Liver (tissue), 9 donors: ENCODE measurements around the gene IARS1. TPM values are rescaled to one million over a fixed set of nuclear protein-coding genes. Genes with fewer than 3 reads are reported as not detected.
A peak's percentile ranks its signal among the peaks of the same experiment; 100 is the strongest.

ENCODE experiments used
- DNase-seq: peaks from one replicate; pipeline ENCODE4 v3.0.0-alpha.2; 2017; ENCODE audit warnings: low spot score
- H3K27ac ChIP-seq, 2 donors: one replicate each; pipeline ENCODE4 v1.7.0; 2013; ENCODE audit warnings: inconsistent platforms in 2 of 2, low read length in 2 of 2, control low read depth in 1 of 2, low read depth in 1 of 2, mild to moderate bottlenecking in 1 of 2
- H3K27me3 ChIP-seq, 4 donors: one replicate each; pipeline versions ENCODE4 v1.6.1 to v1.7.0; 2013; ENCODE audit warnings: low read length in 3 of 4, inconsistent platforms in 1 of 4, mild to moderate bottlenecking in 1 of 4, moderate library complexity in 1 of 4; ENCODE audit not compliant: control insufficient read depth in 4 of 4, insufficient read depth in 4 of 4
- H3K36me3 ChIP-seq, 4 donors: one replicate each; pipeline versions ENCODE4 v1.6.1 to v1.7.0; 2013; ENCODE audit warnings: low read length in 3 of 4, mild to moderate bottlenecking in 3 of 4, low read depth in 1 of 4, moderate library complexity in 1 of 4; ENCODE audit not compliant: control insufficient read depth in 4 of 4, insufficient read depth in 3 of 4
- H3K4me1 ChIP-seq, 4 donors: one replicate each; pipeline versions ENCODE4 v1.6.1 to v1.7.0; 2013; ENCODE audit warnings: low read length in 3 of 4, mild to moderate bottlenecking in 3 of 4, moderate library complexity in 1 of 4; ENCODE audit not compliant: control insufficient read depth in 4 of 4, insufficient read depth in 4 of 4
- H3K4me3 ChIP-seq, 3 donors: one replicate each; pipeline versions ENCODE4 v1.6.1 to v1.7.0; 2013; ENCODE audit warnings: low read length in 3 of 3, control low read depth in 1 of 3, low read depth in 1 of 3, mild to moderate bottlenecking in 1 of 3
- H3K9ac ChIP-seq, 2 donors: one replicate each; pipeline ENCODE4 v1.7.0; 2013; ENCODE audit warnings: low read length in 2 of 2, mild to moderate bottlenecking in 2 of 2, moderate library complexity in 2 of 2, control low read depth in 1 of 2, low read depth in 1 of 2
- H3K9me3 ChIP-seq, 4 donors: one replicate each; pipeline versions ENCODE4 v1.6.1 to v1.7.0; 2013; ENCODE audit warnings: low read length in 3 of 4; ENCODE audit not compliant: control insufficient read depth in 4 of 4
- EGR1 ChIP-seq, 2 donors: IDR thresholded peaks; 2 replicates each; pipeline ENCODE4 v1.6.1; 2016 to 2018; ENCODE audit warnings: antibody characterized with exemption in 2 of 2, low read depth in 2 of 2
- FOXA1 ChIP-seq: IDR thresholded peaks from 2 replicates; pipeline ENCODE4 v1.6.1; 2016; ENCODE audit warnings: antibody characterized with exemption
- FOXA2 ChIP-seq: IDR thresholded peaks from 2 replicates; pipeline ENCODE4 v1.6.1; 2016; ENCODE audit warnings: antibody characterized with exemption
- GABPA ChIP-seq, 2 donors: IDR thresholded peaks in 1 of 2; conservative IDR thresholded peaks in 1 of 2; 2 replicates each; pipeline ENCODE4 v1.6.1; 2016; ENCODE audit warnings: antibody characterized with exemption in 2 of 2, mild to moderate bottlenecking in 1 of 2, moderate library complexity in 1 of 2
- HNF4A ChIP-seq, 2 donors: conservative IDR thresholded peaks; 2 replicates each; pipeline ENCODE4 v1.6.1; 2016; ENCODE audit warnings: antibody characterized with exemption in 2 of 2, mild to moderate bottlenecking in 2 of 2
- HNF4G ChIP-seq: IDR thresholded peaks from 2 replicates; pipeline ENCODE4 v1.6.1; 2016; ENCODE audit warnings: antibody characterized with exemption
- JUND ChIP-seq, 2 donors: IDR thresholded peaks; 2 replicates each; pipeline ENCODE4 v1.6.1; 2016; ENCODE audit warnings: antibody characterized with exemption in 2 of 2
- NR2F2 ChIP-seq: IDR thresholded peaks from 2 replicates; pipeline ENCODE4 v1.6.1; 2016; ENCODE audit warnings: antibody characterized with exemption
- RAD21 ChIP-seq, 2 donors: IDR thresholded peaks; 2 replicates each; pipeline ENCODE4 v1.6.1; 2016; ENCODE audit warnings: antibody characterized with exemption in 2 of 2, mild to moderate bottlenecking in 2 of 2
- RXRA ChIP-seq, 2 donors: IDR thresholded peaks; 2 replicates each; pipeline ENCODE4 v1.6.1; 2017 to 2018; ENCODE audit warnings: antibody characterized with exemption in 2 of 2, mild to moderate bottlenecking in 1 of 2
- SP1 ChIP-seq: IDR thresholded peaks from 2 replicates; pipeline ENCODE4 v1.6.1; 2018; ENCODE audit warnings: antibody characterized with exemption, mild to moderate bottlenecking
- TAF1 ChIP-seq: conservative IDR thresholded peaks from 2 replicates; pipeline ENCODE4 v1.6.1; 2016; ENCODE audit warnings: antibody characterized with exemption, mild to moderate bottlenecking
- YY1 ChIP-seq: IDR thresholded peaks from 2 replicates; pipeline ENCODE4 v1.6.1; 2016; ENCODE audit warnings: antibody characterized with exemption, mild to moderate bottlenecking
- WGBS: extraction: QIAGEN DNeasy Blood & Tissue Kit; methylation state at CpG from one replicate; pipeline ENCODE4 v1.1.7; 2013; 5-methylcytosine and 5-hydroxymethylcytosine counted together
- polyA plus RNA-seq, 2 donors: library from polyadenylated mRNA; stranded (reverse) in 1 of 2; unstranded in 1 of 2; fragments of 200-250 nt in 1 of 2; fragments of >200 nt in 1 of 2; fragmentation: Nextera tagmentation in 1 of 2; extraction: Ambion mirVana in 1 of 2; gene quantifications; one replicate each; pipeline versions ENCODE4 v1.2.1 to v1.2.3, GENCODE V29; 2013 to 2015
- total RNA-seq, 2 donors: library from RNA; depleted of rRNA; stranded (reverse); fragments of >200 nt; gene quantifications; one replicate each; pipeline ENCODE4 v1.2.3, GENCODE V29; 2014
- TF ChIP-seq, protein P1 (sequence below): IDR thresholded peaks from 2 replicates; pipeline ENCODE4 v1.6.1; 2016; ENCODE audit warnings: antibody characterized with exemption
- TF ChIP-seq, protein P2 (sequence below): IDR thresholded peaks from 2 replicates; pipeline ENCODE4 v1.6.1; 2016; ENCODE audit warnings: antibody characterized with exemption, mild to moderate bottlenecking
- TF ChIP-seq, protein P3 (sequence below): IDR thresholded peaks from 2 replicates; pipeline ENCODE4 v1.6.1; 2016; ENCODE audit warnings: antibody characterized with exemption
- TF ChIP-seq, protein P4 (sequence below): fragments of 150-350 bp; IDR thresholded peaks from 2 replicates; pipeline ENCODE4 v1.5.1; 2017; ENCODE audit warnings: improper control_type of control experiment, low read depth, low read length; ENCODE audit not compliant: missing input control
- TF ChIP-seq, protein P5 (sequence below): IDR thresholded peaks from 2 replicates; pipeline ENCODE4 v1.6.1; 2016; ENCODE audit warnings: antibody characterized with exemption
- donor health status: healthy.
- donor health status: healthy.
- donor health status: healthy.
- donor health status: healthy.
- donor health status: healthy.

IARS1 gene
- total RNA-seq (10 to 100 TPM; 67.9 to 81.7 TPM), polyA plus RNA-seq (10 to 100 TPM; 24.8 to 31.4 TPM)

DNA sequence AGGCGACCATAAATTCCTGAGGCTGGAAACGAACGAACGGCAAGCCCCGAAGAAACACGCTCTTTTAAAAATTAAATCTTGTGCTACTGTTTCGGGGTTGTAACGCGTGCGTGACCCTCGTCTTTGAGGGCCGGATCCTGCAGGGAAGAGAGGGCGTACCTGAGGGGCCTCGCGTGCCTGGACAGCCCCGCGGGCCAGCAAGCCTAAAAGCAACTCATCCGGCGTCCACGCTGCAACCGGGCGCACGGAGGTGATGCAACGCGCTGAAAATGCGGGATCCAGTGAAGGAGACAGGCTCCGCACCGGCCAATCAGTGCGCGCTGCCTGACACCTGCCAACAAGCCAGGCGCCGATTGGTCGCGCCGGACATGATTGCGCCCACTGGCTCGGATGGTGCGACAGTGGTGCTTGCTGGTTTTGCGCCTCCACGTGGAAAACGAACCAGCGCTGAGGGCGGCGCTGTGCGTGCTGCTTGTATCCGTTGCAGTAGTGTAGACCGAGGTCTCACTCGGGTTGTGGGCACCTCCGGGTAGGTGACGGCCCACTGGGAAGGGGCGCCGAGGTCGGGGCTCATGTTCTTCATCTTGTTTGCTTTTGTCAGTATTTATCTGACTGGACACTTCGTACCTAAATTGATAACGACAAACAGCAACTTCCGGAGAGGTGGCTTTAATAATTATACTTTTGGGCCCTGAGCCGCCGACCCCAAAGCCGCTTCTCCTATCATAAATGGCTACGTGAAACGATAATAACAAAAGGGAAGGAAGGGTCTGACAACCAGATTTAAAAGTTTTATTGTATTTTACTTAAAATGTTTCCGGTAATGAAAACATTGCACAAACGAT, at the start of gene IARS1:
TSS of gene IARS1 (minus strand) at position 246 of the 845 bp plus-strand sequence. CDS start 4,278 bp downstream, outside the sequence.
- peak in 1 of 2 donors; percentile 17 for TF ChIP-seq EGR1 (IDR thresholded peaks at IDR 0.05; ENCODE audit: low read depth in 2 of 2)
- TF ChIP-seq JUND (IDR thresholded peaks at IDR 0.05), result no peak
- TF ChIP-seq, protein P1, sequence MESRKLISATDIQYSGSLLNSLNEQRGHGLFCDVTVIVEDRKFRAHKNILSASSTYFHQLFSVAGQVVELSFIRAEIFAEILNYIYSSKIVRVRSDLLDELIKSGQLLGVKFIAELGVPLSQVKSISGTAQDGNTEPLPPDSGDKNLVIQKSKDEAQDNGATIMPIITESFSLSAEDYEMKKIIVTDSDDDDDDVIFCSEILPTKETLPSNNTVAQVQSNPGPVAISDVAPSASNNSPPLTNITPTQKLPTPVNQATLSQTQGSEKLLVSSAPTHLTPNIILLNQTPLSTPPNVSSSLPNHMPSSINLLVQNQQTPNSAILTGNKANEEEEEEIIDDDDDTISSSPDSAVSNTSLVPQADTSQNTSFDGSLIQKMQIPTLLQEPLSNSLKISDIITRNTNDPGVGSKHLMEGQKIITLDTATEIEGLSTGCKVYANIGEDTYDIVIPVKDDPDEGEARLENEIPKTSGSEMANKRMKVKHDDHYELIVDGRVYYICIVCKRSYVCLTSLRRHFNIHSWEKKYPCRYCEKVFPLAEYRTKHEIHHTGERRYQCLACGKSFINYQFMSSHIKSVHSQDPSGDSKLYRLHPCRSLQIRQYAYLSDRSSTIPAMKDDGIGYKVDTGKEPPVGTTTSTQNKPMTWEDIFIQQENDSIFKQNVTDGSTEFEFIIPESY, result peak; percentile 81
- TF ChIP-seq, protein P2, sequence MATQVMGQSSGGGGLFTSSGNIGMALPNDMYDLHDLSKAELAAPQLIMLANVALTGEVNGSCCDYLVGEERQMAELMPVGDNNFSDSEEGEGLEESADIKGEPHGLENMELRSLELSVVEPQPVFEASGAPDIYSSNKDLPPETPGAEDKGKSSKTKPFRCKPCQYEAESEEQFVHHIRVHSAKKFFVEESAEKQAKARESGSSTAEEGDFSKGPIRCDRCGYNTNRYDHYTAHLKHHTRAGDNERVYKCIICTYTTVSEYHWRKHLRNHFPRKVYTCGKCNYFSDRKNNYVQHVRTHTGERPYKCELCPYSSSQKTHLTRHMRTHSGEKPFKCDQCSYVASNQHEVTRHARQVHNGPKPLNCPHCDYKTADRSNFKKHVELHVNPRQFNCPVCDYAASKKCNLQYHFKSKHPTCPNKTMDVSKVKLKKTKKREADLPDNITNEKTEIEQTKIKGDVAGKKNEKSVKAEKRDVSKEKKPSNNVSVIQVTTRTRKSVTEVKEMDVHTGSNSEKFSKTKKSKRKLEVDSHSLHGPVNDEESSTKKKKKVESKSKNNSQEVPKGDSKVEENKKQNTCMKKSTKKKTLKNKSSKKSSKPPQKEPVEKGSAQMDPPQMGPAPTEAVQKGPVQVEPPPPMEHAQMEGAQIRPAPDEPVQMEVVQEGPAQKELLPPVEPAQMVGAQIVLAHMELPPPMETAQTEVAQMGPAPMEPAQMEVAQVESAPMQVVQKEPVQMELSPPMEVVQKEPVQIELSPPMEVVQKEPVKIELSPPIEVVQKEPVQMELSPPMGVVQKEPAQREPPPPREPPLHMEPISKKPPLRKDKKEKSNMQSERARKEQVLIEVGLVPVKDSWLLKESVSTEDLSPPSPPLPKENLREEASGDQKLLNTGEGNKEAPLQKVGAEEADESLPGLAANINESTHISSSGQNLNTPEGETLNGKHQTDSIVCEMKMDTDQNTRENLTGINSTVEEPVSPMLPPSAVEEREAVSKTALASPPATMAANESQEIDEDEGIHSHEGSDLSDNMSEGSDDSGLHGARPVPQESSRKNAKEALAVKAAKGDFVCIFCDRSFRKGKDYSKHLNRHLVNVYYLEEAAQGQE, result peak; percentile 34
- TF ChIP-seq FOXA2, result no peak
- peak in 1 of 2 donors; percentile 8 for TF ChIP-seq HNF4A (conservative IDR thresholded peaks at IDR 0.05)
- TF ChIP-seq NR2F2, result no peak
- TF ChIP-seq YY1, result peak; percentile 88
- no peak for TF ChIP-seq FOXA1
- no peak for TF ChIP-seq RAD21 (IDR thresholded peaks at IDR 0.05)
- peak in 1 of 2 donors; percentile 74 for TF ChIP-seq GABPA (IDR thresholded peaks at IDR 0.05 in 1 of 2, conservative IDR thresholded peaks at IDR 0.05 in 1 of 2)
- TF ChIP-seq, protein P3, sequence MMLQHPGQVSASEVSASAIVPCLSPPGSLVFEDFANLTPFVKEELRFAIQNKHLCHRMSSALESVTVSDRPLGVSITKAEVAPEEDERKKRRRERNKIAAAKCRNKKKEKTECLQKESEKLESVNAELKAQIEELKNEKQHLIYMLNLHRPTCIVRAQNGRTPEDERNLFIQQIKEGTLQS, result peak; percentile 96
- no peak for TF ChIP-seq HNF4G
- TF ChIP-seq TAF1, result peak; percentile 91
- TF ChIP-seq, protein P4, sequence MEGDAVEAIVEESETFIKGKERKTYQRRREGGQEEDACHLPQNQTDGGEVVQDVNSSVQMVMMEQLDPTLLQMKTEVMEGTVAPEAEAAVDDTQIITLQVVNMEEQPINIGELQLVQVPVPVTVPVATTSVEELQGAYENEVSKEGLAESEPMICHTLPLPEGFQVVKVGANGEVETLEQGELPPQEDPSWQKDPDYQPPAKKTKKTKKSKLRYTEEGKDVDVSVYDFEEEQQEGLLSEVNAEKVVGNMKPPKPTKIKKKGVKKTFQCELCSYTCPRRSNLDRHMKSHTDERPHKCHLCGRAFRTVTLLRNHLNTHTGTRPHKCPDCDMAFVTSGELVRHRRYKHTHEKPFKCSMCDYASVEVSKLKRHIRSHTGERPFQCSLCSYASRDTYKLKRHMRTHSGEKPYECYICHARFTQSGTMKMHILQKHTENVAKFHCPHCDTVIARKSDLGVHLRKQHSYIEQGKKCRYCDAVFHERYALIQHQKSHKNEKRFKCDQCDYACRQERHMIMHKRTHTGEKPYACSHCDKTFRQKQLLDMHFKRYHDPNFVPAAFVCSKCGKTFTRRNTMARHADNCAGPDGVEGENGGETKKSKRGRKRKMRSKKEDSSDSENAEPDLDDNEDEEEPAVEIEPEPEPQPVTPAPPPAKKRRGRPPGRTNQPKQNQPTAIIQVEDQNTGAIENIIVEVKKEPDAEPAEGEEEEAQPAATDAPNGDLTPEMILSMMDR, result no peak
- TF ChIP-seq SP1, result peak; percentile 100
- TF ChIP-seq, protein P5, sequence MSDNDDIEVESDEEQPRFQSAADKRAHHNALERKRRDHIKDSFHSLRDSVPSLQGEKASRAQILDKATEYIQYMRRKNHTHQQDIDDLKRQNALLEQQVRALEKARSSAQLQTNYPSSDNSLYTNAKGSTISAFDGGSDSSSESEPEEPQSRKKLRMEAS, result peak; percentile 100
- peak in 1 of 2 donors; percentile 25 for TF ChIP-seq RXRA (IDR thresholded peaks at IDR 0.05)
- Histone ChIP-seq H3K27me3 (no peaks in the 10 kb centered on the region), H3K4me1 (peaks cover 10 to 22% (median 15%) of the 10 kb centered on the region in 4 donors), H3K9ac (peak within 1 kb of the TSS; percentile 69 to 83), H3K4me3 (peak within 1 kb of the TSS; percentile 64 to 89 (median 88)), H3K9me3 (no peaks in the 10 kb centered on the region), H3K36me3 (peaks cover 0 to 11% (median 9%) of the 10 kb centered on the region in 4 donors), H3K27ac (peak within 1 kb of the TSS; percentile 58 to 81)
- under 1% methylated on average over 63 of the region's 63 CpGs for WGBS
- peak; percentile 100 for DNase-seq
